Nephron (organoid): ENCODE measurements around the gene FSTL4.

Source experiments
- H3K27ac Mint-ChIP-seq, 3 experiments: 2 replicates each; pipeline ENCODE4 v1.8.0; 2020; ENCODE audit warnings: mixed read lengths in 3 of 3, mild to moderate bottlenecking in 2 of 3, moderate library complexity in 1 of 3
- H3K27me3 Mint-ChIP-seq: 2 replicates; pipeline ENCODE4 v1.8.0; 2021; ENCODE audit warnings: low read depth, mild to moderate bottlenecking, moderate library complexity, mixed read lengths
- H3K36me3 Mint-ChIP-seq: 2 replicates; pipeline ENCODE4 v1.8.0; 2020; ENCODE audit warnings: low read depth, mixed read lengths
- H3K4me1 Mint-ChIP-seq: 2 replicates; pipeline ENCODE4 v1.8.0; 2020; ENCODE audit warnings: mixed read lengths
- H3K4me3 Mint-ChIP-seq, 3 experiments: 2 replicates each; pipeline ENCODE4 v1.8.0; 2020; ENCODE audit warnings: mild to moderate bottlenecking in 3 of 3, mixed read lengths in 3 of 3, moderate library complexity in 2 of 3
- H3K9me3 Mint-ChIP-seq: 2 replicates; pipeline ENCODE4 v1.8.0; 2020; ENCODE audit warnings: mixed read lengths
- TF ChIP-seq, protein P1 (sequence below), 3 experiments: fragments of 200-600 bp; sonication (generic); IDR thresholded peaks; one replicate each; pipeline ENCODE4 v1.5.0; 2021; ENCODE audit warnings: antibody characterized with exemption in 3 of 3; ENCODE audit not compliant: unreplicated experiment in 3 of 3

FSTL4 gene

DNA sequence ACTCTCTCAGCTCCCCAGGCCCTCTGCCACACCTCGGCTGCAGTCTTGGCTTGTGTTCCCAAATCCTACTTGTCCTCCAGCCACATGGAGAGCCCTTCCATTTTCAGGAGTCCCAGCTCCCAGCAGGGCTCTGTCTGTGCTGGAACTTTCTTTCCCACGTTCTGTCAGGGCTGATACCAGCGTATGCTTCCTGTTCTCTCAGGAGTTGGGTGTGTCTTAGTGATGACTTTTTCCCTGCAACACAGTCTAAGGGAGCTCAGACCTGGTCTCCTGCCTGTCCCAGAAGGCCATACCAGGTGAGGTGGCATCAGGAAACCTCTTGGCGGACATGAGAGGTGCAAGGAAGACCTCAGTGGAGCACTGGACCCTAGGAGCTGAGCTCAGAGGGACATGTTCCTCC lies 334.0 kb downstream of the FSTL4 start:
- Mint-ChIP-seq H3K9me3 (no peaks in the 10 kb centered on the region), H3K27me3 (peaks cover 34% of the 10 kb centered on the region), H3K27ac (no peak overlapping the region), H3K4me3 (no peak overlapping the region), H3K4me1 (peaks cover 12% of the 10 kb centered on the region), H3K36me3 (no peaks in the 10 kb centered on the region)
- TF ChIP-seq, protein P1, sequence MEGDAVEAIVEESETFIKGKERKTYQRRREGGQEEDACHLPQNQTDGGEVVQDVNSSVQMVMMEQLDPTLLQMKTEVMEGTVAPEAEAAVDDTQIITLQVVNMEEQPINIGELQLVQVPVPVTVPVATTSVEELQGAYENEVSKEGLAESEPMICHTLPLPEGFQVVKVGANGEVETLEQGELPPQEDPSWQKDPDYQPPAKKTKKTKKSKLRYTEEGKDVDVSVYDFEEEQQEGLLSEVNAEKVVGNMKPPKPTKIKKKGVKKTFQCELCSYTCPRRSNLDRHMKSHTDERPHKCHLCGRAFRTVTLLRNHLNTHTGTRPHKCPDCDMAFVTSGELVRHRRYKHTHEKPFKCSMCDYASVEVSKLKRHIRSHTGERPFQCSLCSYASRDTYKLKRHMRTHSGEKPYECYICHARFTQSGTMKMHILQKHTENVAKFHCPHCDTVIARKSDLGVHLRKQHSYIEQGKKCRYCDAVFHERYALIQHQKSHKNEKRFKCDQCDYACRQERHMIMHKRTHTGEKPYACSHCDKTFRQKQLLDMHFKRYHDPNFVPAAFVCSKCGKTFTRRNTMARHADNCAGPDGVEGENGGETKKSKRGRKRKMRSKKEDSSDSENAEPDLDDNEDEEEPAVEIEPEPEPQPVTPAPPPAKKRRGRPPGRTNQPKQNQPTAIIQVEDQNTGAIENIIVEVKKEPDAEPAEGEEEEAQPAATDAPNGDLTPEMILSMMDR (IDR thresholded peaks at IDR 0.05; ENCODE audit: unreplicated experiment in 3 of 3), result no peak

DNA sequence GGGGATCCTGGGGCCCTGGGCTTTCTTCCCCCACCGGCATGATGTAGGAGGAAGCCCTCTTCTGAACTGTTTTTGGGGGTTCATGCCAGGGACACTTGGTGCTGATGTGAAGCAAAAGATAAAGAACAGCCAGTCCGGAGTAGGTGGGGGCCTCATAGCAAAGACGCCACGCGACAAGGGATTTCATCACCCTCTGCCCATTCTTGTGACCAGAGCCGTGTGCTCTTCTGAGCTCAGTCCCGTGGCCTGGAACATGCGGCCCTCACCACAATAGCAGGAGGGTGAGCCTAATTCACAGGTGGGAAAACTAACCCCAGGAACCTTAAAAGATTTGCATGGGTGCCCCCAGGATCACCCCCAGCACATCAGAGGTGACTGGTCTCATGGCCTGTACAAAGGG lies 334.6 kb downstream of the FSTL4 start:
- no peak overlapping the region for H3K4me3 Mint-ChIP-seq
- peaks cover 15% of the 10 kb centered on the region for H3K4me1 Mint-ChIP-seq
- peaks cover 32% of the 10 kb centered on the region for H3K27me3 Mint-ChIP-seq
- TF ChIP-seq, protein P1 (IDR thresholded peaks at IDR 0.05; ENCODE audit: unreplicated experiment in 3 of 3), result no peak
- no peaks in the 10 kb centered on the region for H3K36me3 Mint-ChIP-seq
- no peak overlapping the region for H3K27ac Mint-ChIP-seq
- H3K9me3 Mint-ChIP-seq, result no peaks in the 10 kb centered on the region

- peaks cover 36% of the 10 kb centered on the region for H3K27me3 Mint-ChIP-seq
- H3K4me3 Mint-ChIP-seq, result no peak overlapping the region
- no peaks in the 10 kb centered on the region for H3K9me3 Mint-ChIP-seq
- TF ChIP-seq, protein P1 (IDR thresholded peaks at IDR 0.05; ENCODE audit: unreplicated experiment in 3 of 3), result no peak
- no peak overlapping the region for H3K27ac Mint-ChIP-seq
- H3K36me3 Mint-ChIP-seq, result no peaks in the 10 kb centered on the region
- H3K4me1 Mint-ChIP-seq, result peaks cover 31% of the 10 kb centered on the region
Observed at GRCh38 chr5:133276171-133276570, 336.2 kb downstream of the FSTL4 start.

DNA sequence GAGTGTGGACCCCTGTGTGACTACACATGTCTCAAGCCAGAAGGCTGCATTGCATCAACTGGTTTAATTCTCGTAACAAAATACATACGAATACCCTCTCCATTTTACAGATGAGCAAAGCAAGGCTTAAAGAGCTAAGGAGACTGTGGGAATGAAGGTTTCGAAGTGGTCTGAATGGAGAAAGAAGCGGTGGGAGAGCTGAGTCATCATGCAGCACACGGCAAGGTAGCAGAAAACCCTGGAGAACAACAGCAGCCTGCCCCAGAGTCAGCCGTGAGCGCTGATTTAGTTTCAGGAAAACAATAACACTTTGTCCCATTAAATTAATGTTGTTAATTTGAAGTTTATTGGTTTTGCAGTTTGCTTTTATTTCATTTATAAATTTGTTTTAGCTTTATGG lies 336.7 kb downstream of the FSTL4 start:
- no peak overlapping the region for H3K4me3 Mint-ChIP-seq
- peaks cover 36% of the 10 kb centered on the region for H3K4me1 Mint-ChIP-seq
- H3K27ac Mint-ChIP-seq, result no peak overlapping the region
- H3K9me3 Mint-ChIP-seq, result no peaks in the 10 kb centered on the region
- no peaks in the 10 kb centered on the region for H3K36me3 Mint-ChIP-seq
- TF ChIP-seq, protein P1 (IDR thresholded peaks at IDR 0.05; ENCODE audit: unreplicated experiment in 3 of 3), result no peak
- H3K27me3 Mint-ChIP-seq, result peaks cover 41% of the 10 kb centered on the region

DNA sequence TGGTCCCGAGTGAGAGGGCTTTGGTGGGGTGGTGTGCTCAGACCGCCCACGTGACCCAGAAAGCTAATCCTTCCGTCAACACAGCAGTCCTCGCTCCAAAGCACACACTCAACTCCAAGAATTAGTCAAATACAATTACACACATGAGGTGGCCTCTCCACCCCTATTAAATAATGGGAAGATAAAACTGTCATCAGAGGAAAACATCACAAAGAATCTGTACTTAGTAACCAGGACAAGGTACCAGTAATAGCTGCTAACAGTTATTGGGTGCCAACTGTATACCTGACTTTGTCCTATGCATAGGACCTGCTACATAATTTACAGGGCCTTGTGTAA lies 337.8 kb downstream of the FSTL4 start:
- Mint-ChIP-seq H3K4me1 (peaks cover 47% of the 10 kb centered on the region), H3K36me3 (no peaks in the 10 kb centered on the region), H3K9me3 (no peaks in the 10 kb centered on the region), H3K4me3 (no peak overlapping the region), H3K27me3 (peaks cover 39% of the 10 kb centered on the region), H3K27ac (no peak overlapping the region)
- TF ChIP-seq, protein P1 (IDR thresholded peaks at IDR 0.05; ENCODE audit: unreplicated experiment in 3 of 3), result no peak

DNA sequence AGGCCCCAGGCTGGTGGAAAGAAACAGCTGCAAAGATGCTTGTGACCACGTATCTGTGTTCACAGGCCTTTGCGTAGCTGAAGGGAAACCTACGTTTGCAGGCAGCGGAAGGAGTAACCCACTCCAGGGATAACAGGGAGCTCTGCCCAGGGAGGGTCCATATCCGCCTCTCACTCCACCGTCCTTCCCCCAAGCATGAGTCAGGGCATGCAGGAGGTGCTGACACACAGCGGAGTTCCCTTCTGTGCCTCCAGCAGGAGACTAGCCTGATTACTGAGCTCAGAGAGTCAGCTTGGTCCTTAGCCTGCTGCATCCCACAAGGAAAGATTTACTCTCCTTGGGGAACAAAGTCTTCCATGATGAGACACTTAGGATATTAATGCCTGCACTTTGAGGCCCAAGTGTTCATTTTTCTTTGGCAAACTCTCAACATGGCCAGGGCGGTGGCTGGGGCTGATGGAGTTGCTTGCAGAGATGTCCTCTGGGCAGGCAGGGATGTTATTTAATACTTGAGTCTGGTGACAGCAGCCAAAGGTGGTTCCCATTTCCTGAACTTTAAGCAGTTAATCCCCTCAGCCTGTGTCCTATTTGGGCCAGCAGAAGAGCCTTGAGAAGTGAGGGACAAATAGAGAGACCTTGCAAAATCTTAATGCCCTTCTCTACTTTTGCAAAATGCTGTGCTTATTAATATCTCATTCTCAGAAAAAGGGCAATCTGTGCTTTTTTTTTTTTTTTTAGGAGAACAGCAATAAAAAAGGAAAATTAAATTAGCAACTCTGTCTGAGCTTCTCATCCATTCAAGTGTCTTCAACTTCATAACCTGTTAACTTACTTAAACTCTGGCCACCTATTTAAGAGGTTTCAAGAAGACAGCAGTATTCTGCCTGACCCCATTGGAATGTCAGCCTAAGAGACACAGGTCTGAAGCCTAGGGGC lies 338.4 kb downstream of the FSTL4 start:
- Mint-ChIP-seq H3K4me3 (no peak overlapping the region), H3K27me3 (peaks cover 37% of the 10 kb centered on the region), H3K4me1 (peaks cover 53% of the 10 kb centered on the region), H3K9me3 (no peaks in the 10 kb centered on the region), H3K27ac (no peak overlapping the region), H3K36me3 (no peaks in the 10 kb centered on the region)
- TF ChIP-seq, protein P1 (IDR thresholded peaks at IDR 0.05; ENCODE audit: unreplicated experiment in 3 of 3), result no peak
